Breast epithelium (tissue), 3 donors: Measurements from ENCODE around the gene IQCE.

Experiments used
- POLR2A ChIP-seq: fragments of 450-650 bp; IDR thresholded peaks from one replicate; pipeline ENCODE4 v1.6.1; 2016; ENCODE audit warnings: antibody characterized with exemption, mild to moderate bottlenecking, moderate library complexity
- POLR2AphosphoS5 ChIP-seq, 3 donors: sonication (generic); formaldehyde crosslinking; IDR thresholded peaks; one replicate each; pipeline ENCODE4 v1.6.1; 2017; ENCODE audit warnings: antibody characterized with exemption in 3 of 3
- TF ChIP-seq, protein P1 (sequence below), 3 donors: fragments of 450-650 bp; IDR thresholded peaks; one replicate each; pipeline ENCODE4 v1.5.1; 2016 to 2017; ENCODE audit warnings: antibody characterized with exemption in 3 of 3, mild to moderate bottlenecking in 3 of 3, moderate library complexity in 3 of 3

DNA sequence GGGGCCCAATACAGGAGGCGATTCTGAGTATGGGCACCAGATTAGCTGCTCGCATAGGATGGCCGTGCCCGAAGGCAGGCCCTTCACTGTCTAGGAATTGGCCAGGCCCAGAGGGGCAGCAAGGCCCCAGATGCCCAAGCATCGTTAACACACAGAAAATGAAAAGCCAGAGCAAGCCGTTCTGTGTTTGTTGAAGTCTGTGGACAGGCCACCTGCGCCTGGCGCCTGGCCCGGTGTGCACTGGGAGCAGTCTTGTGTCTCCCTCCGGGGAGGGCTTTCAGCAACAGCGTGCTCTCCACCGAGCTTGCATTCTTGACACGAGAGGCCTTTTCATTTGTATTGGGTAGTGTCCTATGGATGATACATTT, 38.5 kb downstream of the IQCE start:
- TF ChIP-seq, protein P1, sequence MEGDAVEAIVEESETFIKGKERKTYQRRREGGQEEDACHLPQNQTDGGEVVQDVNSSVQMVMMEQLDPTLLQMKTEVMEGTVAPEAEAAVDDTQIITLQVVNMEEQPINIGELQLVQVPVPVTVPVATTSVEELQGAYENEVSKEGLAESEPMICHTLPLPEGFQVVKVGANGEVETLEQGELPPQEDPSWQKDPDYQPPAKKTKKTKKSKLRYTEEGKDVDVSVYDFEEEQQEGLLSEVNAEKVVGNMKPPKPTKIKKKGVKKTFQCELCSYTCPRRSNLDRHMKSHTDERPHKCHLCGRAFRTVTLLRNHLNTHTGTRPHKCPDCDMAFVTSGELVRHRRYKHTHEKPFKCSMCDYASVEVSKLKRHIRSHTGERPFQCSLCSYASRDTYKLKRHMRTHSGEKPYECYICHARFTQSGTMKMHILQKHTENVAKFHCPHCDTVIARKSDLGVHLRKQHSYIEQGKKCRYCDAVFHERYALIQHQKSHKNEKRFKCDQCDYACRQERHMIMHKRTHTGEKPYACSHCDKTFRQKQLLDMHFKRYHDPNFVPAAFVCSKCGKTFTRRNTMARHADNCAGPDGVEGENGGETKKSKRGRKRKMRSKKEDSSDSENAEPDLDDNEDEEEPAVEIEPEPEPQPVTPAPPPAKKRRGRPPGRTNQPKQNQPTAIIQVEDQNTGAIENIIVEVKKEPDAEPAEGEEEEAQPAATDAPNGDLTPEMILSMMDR (IDR thresholded peaks at IDR 0.05) = no peak
- TF ChIP-seq POLR2AphosphoS5 (IDR thresholded peaks at IDR 0.05) = no peak
- no peak for TF ChIP-seq POLR2A
